ENCODE data around the gene USP13. TPM values are rescaled to one million over a fixed set of nuclear protein-coding genes. Genes with fewer than 3 reads are reported as not detected.

USP13 gene
- polyA plus RNA-seq, 3 donors: 0.31 to 1.6 (median 1.2) TPM

DNA sequence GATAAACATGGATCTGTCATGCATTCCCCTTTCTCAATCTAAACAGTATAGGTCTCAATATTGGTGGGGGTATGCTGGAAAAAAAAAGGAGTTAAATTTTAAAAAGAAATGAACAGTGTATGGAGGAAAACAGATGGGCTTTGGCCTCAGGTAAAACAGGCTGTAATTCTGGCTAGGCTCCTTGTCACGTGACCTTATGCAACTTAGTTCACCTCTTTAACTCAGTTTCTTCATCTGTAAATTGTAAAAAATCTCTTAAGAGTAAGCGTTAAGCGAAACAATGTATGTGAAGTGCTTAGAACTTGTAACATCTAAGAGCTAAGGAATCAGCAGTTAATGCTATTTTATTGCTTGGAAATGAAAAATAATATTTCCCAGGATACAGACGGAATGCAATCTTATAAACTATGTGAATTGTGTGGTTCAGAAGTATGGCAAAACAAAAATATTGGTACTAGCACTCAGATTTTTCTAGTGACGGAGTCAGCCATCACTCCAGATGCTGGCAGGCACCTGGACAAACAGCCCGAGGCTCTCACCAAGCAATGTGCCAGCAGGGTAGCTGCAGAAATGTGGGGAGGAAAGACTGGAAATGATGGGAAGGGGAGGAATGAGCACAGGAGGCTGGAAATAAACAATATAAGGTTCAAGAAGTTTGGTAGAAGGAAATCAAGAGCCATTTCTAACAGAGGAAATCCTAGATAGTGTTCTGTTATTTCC lies 172.8 kb downstream of the USP13 start:
- WGBS (ENCODE audit: insufficient coverage): 80% methylated on average over 3 of the region's 6 CpGs
- no peak overlapping the region for H3K27ac Mint-ChIP-seq
- H3K9ac ChIP-seq (ENCODE audit: insufficient read depth, low read length, poor library complexity, severe bottlenecking): no peak overlapping the region
- no peaks in the 10 kb centered on the region for H3K36me3 ChIP-seq (replicated peaks in 1 of 2; ENCODE audit: control insufficient read depth in 1 of 2, insufficient read depth in 2 of 2, low read length in 2 of 2)
- no peak for DNase-seq
- no peaks in the 10 kb centered on the region for H3K9me3 ChIP-seq (replicated peaks in 1 of 2; ENCODE audit: control insufficient read depth in 1 of 2, insufficient read depth in 1 of 2, low read length in 2 of 2)
- intact Hi-C loops (cut with micrococcal nuclease): no loop called here
- no peaks in the 10 kb centered on the region for H3K27me3 ChIP-seq (ENCODE audit: control insufficient read depth in 2 of 2, insufficient read depth in 2 of 2, low read length in 2 of 2)
- no peaks in the 10 kb centered on the region for H3K4me1 Mint-ChIP-seq
- no peak overlapping the region for H3K4me3 ChIP-seq (replicated peaks in 1 of 3; ENCODE audit: low read depth in 2 of 3, low read length in 3 of 3)
- H3K36me3 Mint-ChIP-seq: no peaks in the 10 kb centered on the region
- no peak overlapping the region for H3K27ac ChIP-seq (ENCODE audit: low read depth in 1 of 2, low read length in 2 of 2)
- H4K20me1 ChIP-seq (ENCODE audit: insufficient read depth, low read length): no peaks in the 10 kb centered on the region
- peaks cover 5 to 11% (median 9%) of the 10 kb centered on the region in 3 donors for H3K27me3 Mint-ChIP-seq (ENCODE audit: low read depth in 3 of 3)
- H3K79me2 ChIP-seq (ENCODE audit: insufficient read depth, low read length): no peaks in the 10 kb centered on the region
- TF ChIP-seq, protein P1, sequence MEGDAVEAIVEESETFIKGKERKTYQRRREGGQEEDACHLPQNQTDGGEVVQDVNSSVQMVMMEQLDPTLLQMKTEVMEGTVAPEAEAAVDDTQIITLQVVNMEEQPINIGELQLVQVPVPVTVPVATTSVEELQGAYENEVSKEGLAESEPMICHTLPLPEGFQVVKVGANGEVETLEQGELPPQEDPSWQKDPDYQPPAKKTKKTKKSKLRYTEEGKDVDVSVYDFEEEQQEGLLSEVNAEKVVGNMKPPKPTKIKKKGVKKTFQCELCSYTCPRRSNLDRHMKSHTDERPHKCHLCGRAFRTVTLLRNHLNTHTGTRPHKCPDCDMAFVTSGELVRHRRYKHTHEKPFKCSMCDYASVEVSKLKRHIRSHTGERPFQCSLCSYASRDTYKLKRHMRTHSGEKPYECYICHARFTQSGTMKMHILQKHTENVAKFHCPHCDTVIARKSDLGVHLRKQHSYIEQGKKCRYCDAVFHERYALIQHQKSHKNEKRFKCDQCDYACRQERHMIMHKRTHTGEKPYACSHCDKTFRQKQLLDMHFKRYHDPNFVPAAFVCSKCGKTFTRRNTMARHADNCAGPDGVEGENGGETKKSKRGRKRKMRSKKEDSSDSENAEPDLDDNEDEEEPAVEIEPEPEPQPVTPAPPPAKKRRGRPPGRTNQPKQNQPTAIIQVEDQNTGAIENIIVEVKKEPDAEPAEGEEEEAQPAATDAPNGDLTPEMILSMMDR (IDR thresholded peaks at IDR 0.05): no peak
- no peak overlapping the region for H2AFZ ChIP-seq (ENCODE audit: insufficient read depth, low read depth, low read length, poor library complexity, severe bottlenecking)
- peaks cover 0 to 2% (median 0%) of the 10 kb centered on the region in 7 donors for H3K9me3 Mint-ChIP-seq
- no peak overlapping the region for H3K4me3 Mint-ChIP-seq
- H3K4me1 ChIP-seq (ENCODE audit: control insufficient read depth in 1 of 2, insufficient read depth in 2 of 2, low read length in 2 of 2): no peaks in the 10 kb centered on the region
- no peak overlapping the region for H3K4me2 ChIP-seq (replicated peaks; ENCODE audit: extremely low read depth, low read length, poor library complexity, severe bottlenecking)

DNA sequence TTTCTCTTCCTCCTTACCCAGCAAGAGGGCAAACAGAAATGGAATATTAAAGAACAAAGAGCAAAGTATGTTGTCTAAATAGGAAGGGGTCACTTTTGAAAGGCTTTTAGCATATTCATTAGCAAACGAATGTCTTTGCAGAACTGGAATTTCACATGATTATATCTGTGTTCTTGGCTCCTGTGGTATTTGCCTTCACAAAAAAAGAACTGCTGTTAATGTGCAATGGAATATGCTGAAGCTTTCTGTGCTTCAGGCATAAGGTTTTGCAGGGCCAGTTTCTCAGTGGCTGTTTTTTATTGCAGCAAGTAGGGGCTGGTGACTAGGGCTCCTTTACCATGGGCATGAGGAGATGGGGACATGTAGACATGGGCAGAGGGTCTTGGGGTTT lies 173.4 kb downstream of the USP13 start:
- no peaks in the 10 kb centered on the region for H3K9me3 ChIP-seq (replicated peaks in 1 of 2; ENCODE audit: control insufficient read depth in 1 of 2, insufficient read depth in 1 of 2, low read length in 2 of 2)
- intact Hi-C loops (cut with micrococcal nuclease): no loop called here
- H3K4me3 ChIP-seq (replicated peaks in 1 of 3; ENCODE audit: low read depth in 2 of 3, low read length in 3 of 3): no peak overlapping the region
- TF ChIP-seq, protein P1 (IDR thresholded peaks at IDR 0.05): no peak
- no peaks in the 10 kb centered on the region for H3K79me2 ChIP-seq (ENCODE audit: insufficient read depth, low read length)
- no peak overlapping the region for H3K27ac ChIP-seq (ENCODE audit: low read depth in 1 of 2, low read length in 2 of 2)
- Mint-ChIP-seq H3K4me3 (no peak overlapping the region), H3K36me3 (no peaks in the 10 kb centered on the region), H3K9me3 (no peaks in the 10 kb centered on the region), H3K27ac (no peak overlapping the region), H3K4me1 (no peaks in the 10 kb centered on the region), H3K27me3 (ENCODE audit: low read depth in 3 of 3) (peaks cover 4 to 9% (median 7%) of the 10 kb centered on the region in 3 donors)
- DNase-seq: no peak
- H3K4me2 ChIP-seq (replicated peaks; ENCODE audit: extremely low read depth, low read length, poor library complexity, severe bottlenecking): no peak overlapping the region
- H3K27me3 ChIP-seq (ENCODE audit: control insufficient read depth in 2 of 2, insufficient read depth in 2 of 2, low read length in 2 of 2): no peaks in the 10 kb centered on the region
- no CpG with 5 or more reads among the region's 1 CpG for WGBS (ENCODE audit: insufficient coverage)
- H3K4me1 ChIP-seq (ENCODE audit: control insufficient read depth in 1 of 2, insufficient read depth in 2 of 2, low read length in 2 of 2): no peaks in the 10 kb centered on the region
- H3K9ac ChIP-seq (ENCODE audit: insufficient read depth, low read length, poor library complexity, severe bottlenecking): no peak overlapping the region
- H2AFZ ChIP-seq (ENCODE audit: insufficient read depth, low read depth, low read length, poor library complexity, severe bottlenecking): no peak overlapping the region
- no peaks in the 10 kb centered on the region for H4K20me1 ChIP-seq (ENCODE audit: insufficient read depth, low read length)
- H3K36me3 ChIP-seq (replicated peaks in 1 of 2; ENCODE audit: control insufficient read depth in 1 of 2, insufficient read depth in 2 of 2, low read length in 2 of 2): no peaks in the 10 kb centered on the region
